ENCODE results near the gene GALNT2.

DNA sequence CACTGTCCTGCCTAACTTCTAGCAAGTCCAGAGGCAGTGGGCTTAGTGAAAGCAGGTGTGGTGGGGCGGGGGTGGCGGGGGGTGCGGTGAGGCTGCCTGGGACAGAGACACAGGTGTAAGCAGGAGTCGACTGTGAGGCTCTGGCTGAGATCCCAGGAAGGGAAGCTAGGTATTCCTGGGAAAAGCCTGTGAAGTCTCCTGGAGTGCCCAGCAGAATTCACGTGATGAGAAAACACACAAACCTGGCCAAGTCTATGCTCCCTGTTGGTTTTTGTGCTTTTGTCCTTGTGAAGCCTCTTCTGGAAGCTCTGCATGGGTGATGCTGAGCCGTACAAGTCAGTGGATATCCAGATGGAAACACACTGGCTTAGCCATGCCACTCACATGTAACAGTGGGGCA lies 5.3 kb downstream of the GALNT2 start:
- TF ChIP-seq, protein P1, sequence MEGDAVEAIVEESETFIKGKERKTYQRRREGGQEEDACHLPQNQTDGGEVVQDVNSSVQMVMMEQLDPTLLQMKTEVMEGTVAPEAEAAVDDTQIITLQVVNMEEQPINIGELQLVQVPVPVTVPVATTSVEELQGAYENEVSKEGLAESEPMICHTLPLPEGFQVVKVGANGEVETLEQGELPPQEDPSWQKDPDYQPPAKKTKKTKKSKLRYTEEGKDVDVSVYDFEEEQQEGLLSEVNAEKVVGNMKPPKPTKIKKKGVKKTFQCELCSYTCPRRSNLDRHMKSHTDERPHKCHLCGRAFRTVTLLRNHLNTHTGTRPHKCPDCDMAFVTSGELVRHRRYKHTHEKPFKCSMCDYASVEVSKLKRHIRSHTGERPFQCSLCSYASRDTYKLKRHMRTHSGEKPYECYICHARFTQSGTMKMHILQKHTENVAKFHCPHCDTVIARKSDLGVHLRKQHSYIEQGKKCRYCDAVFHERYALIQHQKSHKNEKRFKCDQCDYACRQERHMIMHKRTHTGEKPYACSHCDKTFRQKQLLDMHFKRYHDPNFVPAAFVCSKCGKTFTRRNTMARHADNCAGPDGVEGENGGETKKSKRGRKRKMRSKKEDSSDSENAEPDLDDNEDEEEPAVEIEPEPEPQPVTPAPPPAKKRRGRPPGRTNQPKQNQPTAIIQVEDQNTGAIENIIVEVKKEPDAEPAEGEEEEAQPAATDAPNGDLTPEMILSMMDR (IDR thresholded peaks at IDR 0.05), result no peak
- TF ChIP-seq EZH2 (IDR thresholded peaks at IDR 0.05; ENCODE audit: borderline replicate concordance, insufficient read depth, low read depth, low read length, poor library complexity, severe bottlenecking), result no peak
